HG02884 (cell line): ENCODE results near the gene ACTC1.
"Not testable (repeated sequence)": the region's sequence is repeated elsewhere in the genome, so short reads cannot be mapped to it uniquely, and the experiment has no call there.

Source experiments
- ATAC-seq: cut with Tn5 transposase; IDR thresholded peaks from one replicate; pipeline ENCODE4 v1.9.1; 2021; ENCODE audit warnings: mild to moderate bottlenecking, moderate library complexity; ENCODE audit not compliant: unreplicated experiment

Gene ACTC1

GRCh38 chr15:34795267-34796081 is at the start of gene ACTC1:
ACTC1 (minus strand) TSS chr15:34795549; CDS start chr15:34794808, 741 bp downstream.
- ATAC-seq: no peak

DNA sequence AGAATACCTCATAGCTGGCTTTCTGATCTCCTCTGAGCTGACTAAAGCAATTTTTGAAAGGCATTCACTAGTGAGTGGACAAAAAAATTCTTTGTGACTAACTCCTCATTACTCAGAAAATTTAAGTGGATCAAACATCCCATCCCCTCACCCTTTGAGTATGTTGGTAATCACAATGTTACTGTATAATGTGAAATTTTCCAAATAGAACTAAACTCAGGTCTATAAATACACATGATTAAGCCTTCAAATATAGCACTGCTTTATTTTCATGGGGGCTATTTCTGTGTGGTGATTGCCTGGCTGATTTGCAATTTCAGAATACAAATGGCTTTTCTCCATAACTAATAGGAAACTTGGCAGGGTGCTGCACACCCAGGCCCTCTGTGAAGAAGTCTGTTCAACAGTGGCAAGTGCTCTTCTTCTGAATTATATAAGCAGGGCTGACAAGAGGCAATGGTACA is 45.9 kb upstream of the ACTC1 start:
- no peak for ATAC-seq

DNA sequence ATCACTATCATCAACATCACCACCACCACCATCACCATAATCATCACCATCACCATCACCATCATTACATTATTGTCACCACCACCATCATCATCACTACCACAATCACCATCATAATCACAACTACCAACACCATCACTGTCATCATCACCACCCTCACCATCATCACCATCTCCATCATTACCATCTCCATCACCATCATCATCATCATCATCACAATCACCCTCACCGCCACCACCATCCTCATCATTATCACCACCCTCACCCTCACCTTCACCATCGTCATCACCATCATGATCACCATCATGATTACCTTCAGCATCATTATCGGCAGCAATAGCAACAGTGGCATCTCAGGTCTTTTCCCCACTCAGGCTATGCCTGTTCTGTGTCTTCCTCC is 42.9 kb upstream of the ACTC1 start:
- ATAC-seq: no peak

DNA sequence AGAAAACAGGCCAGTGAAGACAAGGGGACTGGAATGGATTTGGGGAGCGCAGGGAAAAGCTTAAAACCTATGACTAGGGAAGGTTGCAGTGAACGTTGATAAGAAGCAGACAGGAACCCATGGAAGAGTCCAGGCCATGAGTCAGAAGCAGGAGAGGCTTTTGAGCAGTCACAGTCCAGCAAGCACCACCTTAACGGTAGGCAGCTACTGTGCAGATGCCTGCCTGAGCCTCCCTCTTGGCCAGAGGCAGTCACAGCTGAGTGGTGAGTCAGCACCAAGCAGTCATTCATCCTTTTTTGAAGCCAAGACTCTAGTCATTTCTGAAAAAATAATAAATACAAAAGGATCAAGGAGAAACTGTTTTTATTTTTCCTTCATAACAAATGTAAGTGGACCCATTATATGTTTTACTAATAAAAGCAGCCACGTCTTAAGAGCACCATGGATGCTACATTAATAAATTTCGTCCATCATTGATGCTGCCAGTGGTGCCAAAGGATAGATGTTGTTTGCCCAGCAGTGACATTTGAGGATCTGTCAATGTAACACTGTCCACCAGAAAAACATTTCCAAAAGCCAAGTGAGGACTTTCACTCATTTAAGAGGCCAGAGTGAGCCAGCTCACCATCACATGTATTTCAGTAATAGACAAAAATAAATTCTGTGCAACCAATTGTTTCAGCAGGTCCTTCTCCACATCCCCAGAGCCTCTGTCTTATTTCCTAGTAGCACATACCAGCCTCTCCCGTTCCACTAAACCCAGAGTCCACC is 42.1 kb upstream of the ACTC1 start:
- ATAC-seq: no peak

GRCh38 chr15:34828145-34828911 is 33.0 kb upstream of the ACTC1 start:
- no peak for ATAC-seq

- ATAC-seq: no peak
Measured at GRCh38 chr15:34821831-34822230, 26.5 kb upstream of the ACTC1 start.

DNA sequence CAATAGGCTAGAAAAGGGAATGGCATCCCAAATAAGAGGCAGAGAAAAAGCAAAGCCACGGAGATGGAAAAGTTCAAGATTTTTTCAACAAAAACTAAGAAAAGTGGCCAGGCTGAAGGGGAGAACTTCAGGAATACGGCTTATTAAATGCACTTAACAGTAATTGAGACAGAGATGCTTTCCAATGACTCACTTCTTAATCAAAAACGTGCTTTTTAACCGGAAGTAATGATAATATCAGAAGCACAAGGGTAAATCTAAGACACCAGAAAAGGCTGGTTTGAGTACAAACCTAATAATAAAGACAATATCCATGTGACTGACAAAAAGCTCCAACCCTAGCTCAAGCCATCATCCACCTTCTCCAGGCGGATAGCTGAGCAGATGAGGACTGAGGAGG is 24.8 kb upstream of the ACTC1 start:
- ATAC-seq: no peak

DNA sequence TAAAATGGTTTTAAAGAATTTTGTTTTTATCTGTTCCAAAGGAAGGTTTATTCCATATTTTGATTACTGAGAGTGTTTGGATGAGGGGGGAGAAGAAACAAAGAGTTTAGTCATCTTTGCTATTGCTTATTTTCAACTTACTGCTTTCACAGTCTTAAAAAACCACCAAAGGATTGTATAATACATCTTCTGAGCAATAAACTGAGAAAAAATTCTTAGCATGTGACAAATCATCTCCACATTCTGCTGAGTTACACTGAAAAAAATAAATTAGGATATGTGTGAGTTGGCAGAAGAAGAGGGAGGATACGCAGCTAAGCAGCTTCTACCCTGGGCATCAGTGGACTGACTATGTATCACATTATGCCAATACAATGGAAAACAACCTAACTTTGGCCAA is 23.2 kb upstream of the ACTC1 start:
- ATAC-seq: no peak

DNA sequence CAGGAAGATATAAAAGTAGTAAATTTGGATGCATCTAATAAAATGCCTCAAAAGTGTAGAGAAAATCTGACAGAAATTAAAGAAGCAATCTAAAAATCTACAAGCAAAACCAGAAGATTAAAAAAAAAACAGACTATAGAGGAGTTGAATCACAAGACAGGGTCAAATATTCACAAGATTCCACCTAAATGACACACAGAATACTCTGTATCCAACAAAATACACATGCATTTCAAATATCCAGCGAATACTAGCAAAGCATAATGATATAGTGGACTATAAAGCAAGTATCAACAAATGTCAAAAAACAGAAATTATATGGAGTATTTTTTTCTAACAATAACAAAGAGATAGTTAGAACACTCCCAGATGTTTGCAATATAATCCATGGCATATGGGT is 20.5 kb upstream of the ACTC1 start:
- no peak for ATAC-seq

DNA sequence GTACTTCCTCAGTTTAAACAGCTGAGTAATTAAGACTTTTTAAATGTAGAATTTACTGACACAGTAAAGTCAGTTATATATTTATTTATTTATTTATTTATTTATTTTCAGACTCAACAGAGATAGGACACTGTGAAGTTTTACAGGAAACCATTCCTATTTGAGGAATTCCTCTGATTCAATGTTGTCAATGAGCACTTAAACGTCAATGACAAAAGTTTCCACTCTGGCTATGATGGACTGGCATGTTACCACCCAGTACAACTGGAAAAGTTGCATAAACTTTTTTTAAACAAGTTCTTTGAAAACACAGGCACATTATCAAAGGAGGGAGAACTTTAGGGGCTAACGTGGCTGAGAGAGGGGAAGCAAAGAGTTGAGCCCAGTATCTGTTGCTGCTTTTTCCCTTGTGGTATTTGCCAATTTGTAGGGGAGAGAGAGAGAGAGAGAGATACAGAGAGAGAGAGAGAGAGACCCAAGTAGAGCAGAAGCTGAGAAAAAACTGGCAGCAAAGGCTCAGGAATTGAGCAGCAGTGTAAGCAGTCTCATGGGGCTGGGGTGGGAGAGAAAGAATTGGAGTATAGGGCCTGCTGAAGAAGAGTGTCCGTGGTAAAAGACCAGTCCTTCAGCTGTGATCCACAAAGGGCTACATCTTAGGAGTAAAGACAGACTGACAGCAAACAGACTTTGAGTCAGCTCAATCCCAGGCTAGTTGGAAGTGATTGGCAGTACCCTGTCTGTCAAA is 18.3 kb upstream of the ACTC1 start:
- ATAC-seq: no peak

DNA sequence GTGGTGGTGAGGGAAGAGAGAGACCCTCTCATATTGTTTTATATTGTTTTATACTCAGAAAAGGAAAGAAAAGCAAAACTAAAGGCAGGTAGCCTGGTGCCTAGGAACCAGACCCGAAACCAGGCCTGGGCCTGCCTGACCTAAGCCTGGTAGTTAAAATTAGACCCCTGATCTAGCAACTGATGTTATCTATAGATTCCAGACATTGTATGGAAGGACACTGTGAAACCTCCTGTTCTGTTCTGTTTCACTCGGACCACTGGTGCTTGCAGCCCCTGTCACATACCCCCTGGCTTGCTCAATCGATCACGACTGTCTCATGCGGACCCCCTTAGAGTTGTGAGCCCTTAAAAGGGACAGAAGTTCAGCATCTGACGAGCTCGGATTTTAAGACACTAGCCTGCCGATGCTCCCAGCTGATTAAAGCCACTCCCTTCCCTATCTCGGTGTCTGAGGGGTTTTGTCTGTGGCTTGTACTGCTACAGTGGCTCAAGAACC is 17.6 kb upstream of the ACTC1 start:
- not testable (repeated sequence) for ATAC-seq

DNA sequence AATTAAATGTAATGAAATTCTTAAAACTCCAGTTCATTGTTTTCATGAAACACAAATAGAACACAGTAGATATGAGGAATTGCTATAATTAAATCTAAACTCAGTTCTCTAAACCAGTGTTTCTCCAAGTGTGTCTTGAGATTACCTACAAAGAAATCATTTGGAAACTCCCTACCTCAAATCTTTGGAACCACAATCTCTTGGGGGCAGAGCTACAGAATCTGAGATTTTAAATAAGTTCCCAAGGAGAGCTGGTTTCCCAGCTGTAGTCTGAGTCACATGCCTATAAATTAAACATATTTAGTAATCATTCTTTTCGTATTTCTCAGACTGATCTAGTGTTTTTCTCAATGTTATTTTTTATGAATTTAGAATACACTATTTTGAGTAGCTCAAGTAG is 17.0 kb upstream of the ACTC1 start:
- no peak for ATAC-seq

- ATAC-seq: no peak
Measured at GRCh38 chr15:34810443-34811129, 15.2 kb upstream of the ACTC1 start.

- no peak for ATAC-seq
Measured at GRCh38 chr15:34809186-34809585, 13.8 kb upstream of the ACTC1 start.

DNA sequence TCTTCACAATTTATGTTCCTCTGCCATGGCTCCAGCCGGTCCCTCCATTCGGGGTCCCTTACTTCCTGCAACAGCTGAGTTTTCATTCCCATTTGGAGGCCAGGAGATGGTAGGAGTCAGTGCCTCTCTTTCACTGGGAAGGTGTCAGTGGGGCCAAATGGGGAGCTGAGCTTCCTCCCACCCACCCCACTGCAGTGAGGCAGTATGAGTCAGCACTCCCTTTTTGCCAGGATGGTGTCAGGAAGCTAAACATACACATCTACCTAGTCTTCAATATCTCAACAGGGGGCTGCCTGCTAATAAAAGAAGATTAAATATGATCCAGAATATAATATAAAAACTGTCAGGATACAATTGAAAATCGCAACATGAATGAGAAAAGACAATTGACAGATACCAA is 12.7 kb upstream of the ACTC1 start:
- ATAC-seq: no peak

DNA sequence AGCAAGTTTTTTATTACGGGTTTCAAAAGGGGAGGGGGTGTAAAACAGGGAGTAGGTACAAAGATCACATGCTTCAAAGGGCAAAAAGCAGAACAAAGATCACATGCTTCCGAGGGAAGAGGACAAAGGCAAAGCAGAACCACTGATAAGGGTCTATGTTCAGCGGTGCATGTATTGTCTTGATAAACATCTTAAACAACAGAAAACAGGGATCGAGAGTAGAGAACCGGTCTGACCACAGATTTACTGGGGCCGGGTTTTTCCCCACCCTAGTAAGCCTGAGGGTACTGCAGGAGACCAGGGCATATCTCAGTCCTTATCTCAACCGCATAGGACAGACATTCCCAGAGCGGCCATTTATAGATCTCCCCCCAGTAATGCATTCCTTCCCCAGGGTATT is 11.9 kb upstream of the ACTC1 start:
- ATAC-seq: not testable (repeated sequence)

GRCh38 chr15:34804776-34805175 is 9.4 kb upstream of the ACTC1 start:
- no peak for ATAC-seq

GRCh38 chr15:34804113-34804512 is 8.8 kb upstream of the ACTC1 start:
- no peak for ATAC-seq

DNA sequence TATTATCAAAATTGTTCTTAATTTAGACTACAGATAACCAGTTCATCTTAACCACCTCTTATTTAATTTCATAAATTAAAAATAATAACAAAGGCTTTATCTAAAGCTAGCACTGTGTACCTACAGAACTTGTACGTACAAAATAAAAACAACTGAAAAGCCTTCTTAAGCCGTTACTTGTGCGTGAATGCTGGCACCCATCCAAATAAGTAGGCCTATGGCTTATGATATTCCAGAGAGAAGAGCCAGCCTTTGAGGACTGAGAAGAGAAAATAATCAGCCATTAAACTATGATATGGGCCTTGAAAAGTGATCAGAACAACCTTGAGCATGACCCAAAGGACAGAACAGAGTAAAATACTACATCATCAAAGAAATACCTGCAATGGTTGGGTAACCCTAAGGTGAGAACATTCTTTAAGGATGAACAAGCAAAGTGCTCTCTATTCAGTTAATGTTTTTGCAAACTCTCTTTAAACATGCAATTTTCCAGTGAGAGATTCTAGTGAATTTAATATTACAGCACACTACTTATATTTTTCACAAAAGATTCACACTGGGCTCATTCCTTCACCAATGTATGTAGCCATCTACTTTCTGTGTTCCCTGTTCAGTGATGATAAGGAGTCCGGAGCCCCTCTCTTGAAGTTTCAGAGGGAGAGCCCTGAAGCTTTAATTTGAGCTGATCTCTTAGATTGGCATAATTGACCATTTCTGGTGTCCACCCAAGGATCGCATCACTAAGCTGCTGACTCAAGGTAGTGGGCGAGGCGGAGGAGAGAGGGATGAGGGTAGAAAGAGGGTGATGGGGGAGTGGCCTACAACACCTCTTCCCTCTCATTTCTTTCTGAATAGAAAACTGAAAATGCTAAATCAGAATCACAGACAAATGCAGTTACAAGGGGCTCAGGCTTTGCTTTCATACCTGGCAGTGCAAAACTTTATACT is 7.7 kb upstream of the ACTC1 start:
- ATAC-seq: no peak
